Keratinocyte (primary cell): ENCODE measurements around the gene ANKS1A. TPM values are rescaled to one million over a fixed set of nuclear protein-coding genes. Genes with fewer than 3 reads are reported as not detected.

ENCODE experiments used
- DNase-seq: peaks from one replicate; pipeline ENCODE4 v3.0.0-alpha.2; 2011; ENCODE audit warnings: low read depth, missing footprints, low spot score
- FAIRE-seq: peaks from 2 replicates; lab custom pipeline; 2011; peaks lifted over from hg19 to GRCh38; lab: Jason Lieb, UNC
- H2AFZ ChIP-seq: 2 replicates; pipeline ENCODE4 v1.6.0; 2012; ENCODE audit warnings: low read length, control low read depth, inconsistent platforms; ENCODE audit not compliant: control insufficient read depth
- H3K27ac ChIP-seq: 2 replicates; pipeline ENCODE4 v1.5.1; 2011; ENCODE audit warnings: low read length; ENCODE audit not compliant: control insufficient read depth, insufficient read depth
- H3K27me3 ChIP-seq: 3 replicates; pipeline ENCODE4 v1.6.0; 2011; ENCODE audit warnings: low read length; ENCODE audit not compliant: control insufficient read depth, insufficient read depth; ENCODE audit errors: extremely low read depth
- H3K36me3 ChIP-seq, 2 experiments: 2 replicates in 1 of 2; 3 replicates in 1 of 2; pipeline ENCODE4 v1.5.1; 2011; ENCODE audit warnings: low read length in 2 of 2, mild to moderate bottlenecking in 1 of 2; ENCODE audit not compliant: control insufficient read depth in 2 of 2, insufficient read depth in 2 of 2; ENCODE audit errors: extremely low read depth in 1 of 2
- H3K4me1 ChIP-seq: 3 replicates; pipeline ENCODE4 v1.5.1; 2011; ENCODE audit warnings: low read length; ENCODE audit not compliant: control insufficient read depth, insufficient read depth; ENCODE audit errors: extremely low read depth
- H3K4me2 ChIP-seq: 3 replicates; pipeline ENCODE4 v1.6.0; 2011; ENCODE audit warnings: low read depth, low read length; ENCODE audit not compliant: control insufficient read depth, insufficient read depth; ENCODE audit errors: extremely low read depth
- H3K4me3 ChIP-seq, 3 experiments: fragments of 200-600 bp in 1 of 3; sonication (generic) in 1 of 3; 2 replicates in 2 of 3; 3 replicates in 1 of 3; pipeline ENCODE4 v1.5.1; 2011 to 2016; ENCODE audit warnings: low read length in 3 of 3, mild to moderate bottlenecking in 3 of 3, control low read depth in 2 of 3, inconsistent platforms in 1 of 3, low read depth in 1 of 3, mixed read lengths in 1 of 3, mixed run types in 1 of 3, moderate library complexity in 1 of 3; ENCODE audit not compliant: control insufficient read depth in 2 of 3, insufficient read depth in 2 of 3; ENCODE audit errors: extremely low read depth in 1 of 3
- H3K79me2 ChIP-seq: 2 replicates; pipeline ENCODE4 v1.6.0; 2012; ENCODE audit warnings: low read length; ENCODE audit not compliant: control insufficient read depth, insufficient read depth
- H3K9ac ChIP-seq: 3 replicates; pipeline ENCODE4 v1.6.0; 2011; ENCODE audit warnings: low read length; ENCODE audit not compliant: control insufficient read depth, insufficient read depth; ENCODE audit errors: extremely low read depth
- H3K9me1 ChIP-seq: 3 replicates; pipeline ENCODE4 v1.6.0; 2011; ENCODE audit warnings: low read length; ENCODE audit not compliant: control insufficient read depth, insufficient read depth; ENCODE audit errors: extremely low read depth
- H3K9me3 ChIP-seq: 2 replicates; pipeline ENCODE4 v1.5.1; 2012; ENCODE audit warnings: low read depth, low read length; ENCODE audit not compliant: control insufficient read depth
- H4K20me1 ChIP-seq: 3 replicates; pipeline ENCODE4 v1.6.0; 2011; ENCODE audit warnings: low read length; ENCODE audit not compliant: control insufficient read depth, insufficient read depth; ENCODE audit errors: extremely low read depth
- CTCF ChIP-seq, 3 experiments: IDR thresholded peaks in 1 of 3; conservative IDR thresholded peaks in 1 of 3; optimal IDR thresholded peaks in 1 of 3; 2 replicates in 2 of 3; 3 replicates in 1 of 3; pipeline versions ENCODE3 to v1.5.1; 2011; ENCODE audit warnings: low read length in 3 of 3, mild to moderate bottlenecking in 3 of 3, moderate library complexity in 2 of 3, control low read depth in 1 of 3, inconsistent platforms in 1 of 3; ENCODE audit not compliant: insufficient read depth in 2 of 3; ENCODE audit errors: extremely low read depth in 1 of 3
- EZH2 ChIP-seq: IDR thresholded peaks from one replicate; pipeline ENCODE4 v1.6.1; 2012; ENCODE audit warnings: inconsistent platforms, mild to moderate bottlenecking, low read length, moderate library complexity
- dilution Hi-C: fragments of 300-500 bp; cut with MboI; formaldehyde crosslinking; loops from one replicate; pipeline ENCODE4 v1.7.0; 2020; ENCODE audit warnings: low sequenced_read_pairs; ENCODE audit not compliant: extremely low pct_ligation_motif_present
- polyA plus RNA-seq, 5 experiments: library from polyadenylated mRNA; depleted of rRNA in 3 of 5; stranded (reverse) in 3 of 5; stranded (forward) in 1 of 5; unstranded in 1 of 5; fragments of >200 nt; gene quantifications; 1 replicate in 1 of 5; 2 replicates in 3 of 5; 3 replicates in 1 of 5; pipeline versions ENCODE4 v1.2.1 to v1.2.3, GENCODE V29; 2011 to 2012; ENCODE audit warnings: missing spikeins in 2 of 5, low read depth in 1 of 5, low replicate concordance in 1 of 5

Gene ANKS1A
- polyA plus RNA-seq, 1 donor (not counting 4 experiments of a cell fraction or from before 2014, with no cell fraction given): 8.6 TPM

- peaks cover 3% of the 10 kb centered on the region for H3K79me2 ChIP-seq
- no peak for DNase-seq
- H3K27me3 ChIP-seq: no peaks in the 10 kb centered on the region
- no peak overlapping the region for H3K4me2 ChIP-seq
- peaks cover 4% of the 10 kb centered on the region for H4K20me1 ChIP-seq
- dilution Hi-C loops: no loop called here
- no peak overlapping the region for H3K9ac ChIP-seq
- no peak overlapping the region for H3K4me3 ChIP-seq
- no peak for TF ChIP-seq CTCF (optimal IDR thresholded peaks at IDR 0.05 in 1 of 3, IDR thresholded peaks at IDR 0.05 in 1 of 3, conservative IDR thresholded peaks at IDR 0.05 in 1 of 3; ENCODE audit: extremely low read depth in 1 of 3, insufficient read depth in 2 of 3, low read length in 3 of 3)
- TF ChIP-seq EZH2: no peak
- H3K27ac ChIP-seq: no peak overlapping the region
- no peaks in the 10 kb centered on the region for H3K36me3 ChIP-seq
- H3K9me3 ChIP-seq: no peaks in the 10 kb centered on the region
- H2AFZ ChIP-seq: no peak overlapping the region
- FAIRE-seq: no peak
- H3K9me1 ChIP-seq: peaks cover 3% of the 10 kb centered on the region
- peaks cover 12% of the 10 kb centered on the region for H3K4me1 ChIP-seq
These were observed 39.6 kb downstream of the ANKS1A start for GRCh38 chr6:34928695-34929094.

- no peaks in the 10 kb centered on the region for H3K9me3 ChIP-seq
- H3K4me2 ChIP-seq: no peak overlapping the region
- no peak for TF ChIP-seq EZH2
- TF ChIP-seq CTCF (optimal IDR thresholded peaks at IDR 0.05 in 1 of 3, IDR thresholded peaks at IDR 0.05 in 1 of 3, conservative IDR thresholded peaks at IDR 0.05 in 1 of 3; ENCODE audit: extremely low read depth in 1 of 3, insufficient read depth in 2 of 3, low read length in 3 of 3): no peak
- H3K4me3 ChIP-seq: no peak overlapping the region
- H3K27me3 ChIP-seq: no peaks in the 10 kb centered on the region
- H3K36me3 ChIP-seq: no peaks in the 10 kb centered on the region
- no peak overlapping the region for H3K27ac ChIP-seq
- dilution Hi-C loops: no loop called here
- H3K9ac ChIP-seq: no peak overlapping the region
- H3K4me1 ChIP-seq: peaks cover 12% of the 10 kb centered on the region
- FAIRE-seq (no peak), DNase-seq (no peak)
- peaks cover 3% of the 10 kb centered on the region for H3K79me2 ChIP-seq
- no peak overlapping the region for H2AFZ ChIP-seq
- peaks cover 3% of the 10 kb centered on the region for H3K9me1 ChIP-seq
- peaks cover 4% of the 10 kb centered on the region for H4K20me1 ChIP-seq
These were observed 40.4 kb downstream of the ANKS1A start for GRCh38 chr6:34929241-34929978.
